GM03348 (cell line): Measurements from ENCODE around the gene CEP85.

Source experiments
- DNase-seq: peaks from one replicate; pipeline ENCODE4 v3.0.0; 2012; ENCODE audit warnings: low spot score

Gene CEP85

DNA sequence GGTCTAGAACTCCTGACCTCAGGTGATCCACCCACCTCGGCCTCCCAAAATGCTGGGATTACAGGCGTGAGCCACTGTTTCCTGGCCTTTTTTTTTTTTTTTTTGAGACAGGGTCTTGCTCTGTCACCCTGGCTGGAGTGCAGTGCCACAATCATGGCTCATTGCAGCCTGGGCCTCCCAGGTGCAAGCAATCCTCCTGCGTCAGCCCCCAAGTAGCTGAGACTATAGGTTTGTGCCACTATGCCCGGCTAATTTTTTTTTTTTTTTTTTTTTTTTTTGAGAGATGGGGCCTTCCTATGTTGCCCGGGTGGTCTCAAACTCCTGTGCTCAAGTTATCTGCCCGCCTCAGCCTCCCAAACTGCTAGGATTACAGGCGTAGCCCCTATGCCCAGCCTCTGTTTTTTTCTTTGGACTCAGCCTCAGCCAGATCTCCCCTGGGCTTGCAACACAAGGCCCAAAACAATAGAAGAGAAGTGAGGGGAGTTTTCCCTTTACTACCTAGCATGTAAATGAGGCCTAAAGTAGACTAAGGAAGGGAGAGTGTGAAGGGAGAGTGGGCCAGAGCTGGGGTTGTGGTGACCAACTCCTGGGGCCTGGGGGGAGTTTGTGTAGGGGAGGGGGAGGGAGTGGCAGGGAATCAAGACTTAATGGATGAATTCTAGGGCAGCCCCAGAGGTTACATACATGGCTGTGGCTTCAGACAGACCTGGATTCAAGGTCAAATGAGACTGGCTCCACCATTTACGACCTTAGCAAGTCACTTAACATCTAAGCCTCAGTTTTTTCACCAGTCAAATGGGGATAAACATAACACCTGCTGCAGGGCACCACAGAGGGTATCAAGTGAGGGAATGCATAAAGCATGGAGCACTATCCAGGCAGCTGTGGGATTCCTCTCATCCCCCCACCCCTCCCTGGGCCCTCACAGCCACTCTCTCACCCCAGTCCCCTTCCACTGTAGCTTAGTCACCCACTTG, 82.2 kb downstream of the CEP85 start:
- DNase-seq = no peak

DNA sequence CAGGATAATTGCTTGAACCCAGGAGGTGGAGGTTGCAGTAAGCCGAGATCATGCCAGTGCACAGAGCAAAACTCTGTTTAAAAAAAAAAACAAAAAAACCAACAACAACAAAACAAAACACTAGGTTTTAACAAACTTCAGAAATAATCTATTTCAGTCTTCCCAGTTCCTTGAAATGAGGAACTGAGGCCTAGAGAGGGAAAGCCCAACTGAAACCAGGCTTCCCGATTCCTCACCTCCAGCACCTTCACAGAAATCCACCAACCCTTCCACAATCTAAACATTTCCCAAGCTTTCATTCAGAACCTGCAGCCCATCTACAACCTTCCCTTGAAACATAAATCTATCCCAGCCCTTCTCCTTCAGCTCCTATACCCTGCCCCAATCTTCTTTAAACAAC, 83.1 kb downstream of the CEP85 start:
- no peak for DNase-seq

DNA sequence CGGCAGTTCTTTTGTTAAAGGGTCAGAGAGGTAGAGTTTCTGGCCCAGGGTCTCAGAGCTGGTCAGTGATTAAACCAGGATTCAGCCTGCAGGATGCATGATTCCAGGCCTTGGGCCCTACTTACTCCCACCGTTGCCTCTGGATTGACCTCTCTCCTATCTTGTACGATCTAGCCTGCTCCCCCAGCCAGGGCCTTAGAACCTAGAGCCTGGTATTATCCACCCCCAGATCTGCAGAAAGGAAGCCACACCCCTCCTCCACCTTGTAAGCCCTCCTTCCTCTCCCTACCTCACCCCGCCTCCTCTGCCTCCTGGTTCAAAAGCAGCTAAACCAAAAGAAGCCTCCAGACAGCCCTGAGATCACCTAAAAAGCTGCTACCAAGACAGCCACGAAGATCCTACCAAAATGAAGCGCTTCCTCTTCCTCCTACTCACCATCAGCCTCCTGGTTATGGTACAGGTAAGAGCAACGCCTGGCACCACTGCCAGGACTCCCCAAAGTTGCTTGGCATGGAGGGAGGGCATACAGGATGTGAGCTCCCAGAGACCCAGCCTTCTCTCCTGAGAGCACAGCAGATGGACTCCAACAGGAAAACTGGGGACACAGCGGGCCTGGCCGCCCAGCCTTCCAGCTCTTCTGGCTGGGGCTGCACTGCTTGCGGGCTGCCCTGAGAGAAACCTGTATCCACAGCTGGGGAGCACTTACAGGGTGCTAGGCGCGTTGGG, 83.8 kb downstream of the CEP85 start, which contains the start of gene CD52:
CD52 (plus strand) TSS at position 347 of the 726 bp plus-strand sequence; CDS start at position 407, 60 bp downstream.
- no peak for DNase-seq

DNA sequence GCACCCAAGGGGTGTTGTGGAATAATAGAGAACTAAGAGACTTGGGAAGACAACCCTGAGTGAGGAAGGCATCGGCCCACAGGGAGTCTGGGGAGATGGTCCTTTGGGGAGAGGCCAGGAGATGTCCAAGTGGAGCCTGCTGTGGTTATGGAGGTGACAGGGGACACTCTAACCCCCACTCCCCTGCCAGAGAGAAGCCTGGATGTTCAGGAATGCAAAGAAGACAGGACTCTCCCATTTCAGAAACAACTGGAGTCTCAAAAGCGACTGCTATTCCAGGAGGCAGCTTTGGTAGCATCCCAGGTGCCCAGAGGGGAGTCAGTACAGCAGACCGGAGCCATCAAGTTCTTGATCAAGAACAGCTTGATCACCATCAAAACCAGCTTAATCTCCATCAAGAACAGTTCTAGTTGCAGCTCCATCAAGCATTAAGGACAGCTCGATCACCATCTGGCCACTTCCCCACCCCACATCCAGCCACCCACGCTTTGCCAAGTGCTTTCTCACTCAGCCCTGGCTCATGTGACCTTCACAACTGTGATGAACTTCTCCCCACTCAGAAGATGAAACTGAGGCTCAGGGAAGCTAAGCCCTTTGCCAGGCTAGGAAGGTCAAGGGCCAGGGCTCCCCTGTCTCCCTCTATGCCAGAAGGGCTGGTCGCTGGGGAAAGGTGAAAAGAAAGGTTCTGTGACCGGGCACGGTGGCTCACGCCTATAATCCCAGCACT, 84.5 kb downstream of the CEP85 start:
- DNase-seq = no peak

DNA sequence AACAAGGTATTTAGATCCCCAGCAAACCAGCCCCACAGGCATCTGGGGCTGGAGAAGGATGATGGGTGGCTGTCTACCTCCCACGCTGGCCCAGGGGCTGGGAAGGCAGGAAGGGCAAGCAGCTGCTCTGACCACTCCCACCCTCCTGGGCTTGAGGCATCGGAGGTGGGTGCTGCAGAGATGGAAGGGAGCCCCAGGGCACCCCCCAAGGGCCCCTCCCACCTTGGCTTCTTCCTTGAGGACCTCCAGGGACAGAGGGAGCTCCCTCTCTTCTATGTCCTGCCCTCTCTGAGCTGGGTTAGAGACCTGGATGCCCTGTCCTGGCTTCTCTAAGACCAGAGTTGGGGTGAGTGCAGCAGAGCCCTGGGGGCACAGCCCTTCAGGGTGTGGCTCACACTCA, 86.9 kb downstream of the CEP85 start:
- DNase-seq = no peak

DNA sequence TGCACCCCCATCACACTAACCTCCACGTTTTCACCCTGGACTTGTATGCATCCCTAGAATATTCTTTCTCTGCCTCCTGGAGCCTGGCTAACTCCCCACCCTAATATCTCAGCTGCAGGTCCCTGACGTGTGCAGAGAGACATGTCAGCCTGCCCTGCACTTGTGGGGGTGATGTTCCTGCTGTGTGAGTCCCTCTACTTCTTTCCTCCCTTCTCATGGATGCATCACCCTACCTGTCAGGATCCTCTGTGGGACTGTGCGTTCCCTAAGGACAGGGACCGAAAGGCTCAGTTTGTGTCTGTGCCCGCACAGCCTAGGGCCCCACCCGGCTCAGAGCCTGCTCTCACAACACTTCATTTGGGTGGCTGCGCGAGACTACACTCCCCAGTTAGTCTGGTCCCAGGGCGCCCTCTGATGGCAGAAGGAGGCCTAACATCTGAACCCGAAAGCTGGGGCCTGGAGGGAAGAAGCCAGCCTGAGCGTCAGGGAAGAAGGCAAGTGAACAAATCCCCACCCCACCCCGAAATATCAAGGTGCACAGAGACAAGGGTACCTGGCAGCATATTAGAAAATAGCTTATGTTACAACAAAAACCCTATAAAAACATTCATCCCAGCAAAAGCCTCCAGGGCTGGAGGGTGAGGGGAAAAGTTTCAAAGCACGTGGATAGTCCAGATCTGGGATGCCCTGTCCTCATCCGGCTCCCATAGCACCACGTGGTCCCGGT, 87.5 kb downstream of the CEP85 start:
- peak; percentile 94 for DNase-seq

DNA sequence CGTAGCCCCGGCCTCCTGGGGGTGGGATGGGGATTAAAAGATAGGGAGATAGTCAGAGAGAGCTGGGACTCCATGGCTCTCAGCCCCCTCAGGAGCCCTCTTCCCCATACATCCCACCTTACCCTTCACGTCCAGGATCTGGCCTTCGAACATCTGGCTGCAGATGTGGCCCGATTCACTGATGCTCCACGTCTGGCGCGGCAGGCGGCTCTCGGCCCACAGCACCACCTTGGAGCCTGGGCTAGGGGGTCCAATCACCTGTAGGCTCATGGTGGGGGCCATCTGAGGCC, 88.0 kb downstream of the CEP85 start:
- no peak for DNase-seq

DNA sequence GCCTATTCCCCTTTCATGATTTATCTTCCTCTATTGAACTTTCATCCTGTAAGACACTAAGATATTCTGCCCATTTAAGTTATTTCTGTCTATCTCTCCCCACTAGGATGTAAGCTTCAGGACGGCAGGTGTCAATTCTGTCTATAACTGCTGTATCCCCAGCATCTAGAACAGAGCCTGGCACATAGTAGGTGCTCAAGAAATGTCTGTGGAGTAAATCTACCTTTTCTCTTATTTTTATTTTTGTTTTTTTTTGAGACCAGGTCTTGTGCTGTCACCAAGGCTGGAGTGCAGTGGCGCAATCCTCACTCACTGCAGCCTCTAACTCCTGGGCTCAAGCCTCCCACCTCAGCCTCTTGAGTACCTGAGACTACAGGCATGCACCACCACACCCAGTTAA, 89.4 kb downstream of the CEP85 start:
- no peak for DNase-seq

DNA sequence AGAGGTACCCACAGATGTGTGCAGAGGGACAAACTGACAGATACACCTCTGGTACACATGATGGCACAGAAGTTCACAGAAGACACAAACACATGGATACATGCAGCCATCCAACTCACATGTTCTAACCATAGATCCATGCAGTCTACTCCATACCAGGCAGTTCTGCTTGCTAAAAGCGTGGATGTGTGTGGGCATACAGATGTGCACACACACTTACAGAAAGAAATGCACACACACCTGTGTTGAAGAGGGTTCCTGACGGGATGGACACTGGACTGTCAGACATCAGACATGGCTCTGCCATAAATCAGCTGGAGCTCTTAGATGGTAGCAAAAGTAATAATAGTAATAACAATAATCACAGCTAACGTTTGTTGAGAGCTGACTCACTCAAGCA, 90.5 kb downstream of the CEP85 start:
- no peak for DNase-seq

DNA sequence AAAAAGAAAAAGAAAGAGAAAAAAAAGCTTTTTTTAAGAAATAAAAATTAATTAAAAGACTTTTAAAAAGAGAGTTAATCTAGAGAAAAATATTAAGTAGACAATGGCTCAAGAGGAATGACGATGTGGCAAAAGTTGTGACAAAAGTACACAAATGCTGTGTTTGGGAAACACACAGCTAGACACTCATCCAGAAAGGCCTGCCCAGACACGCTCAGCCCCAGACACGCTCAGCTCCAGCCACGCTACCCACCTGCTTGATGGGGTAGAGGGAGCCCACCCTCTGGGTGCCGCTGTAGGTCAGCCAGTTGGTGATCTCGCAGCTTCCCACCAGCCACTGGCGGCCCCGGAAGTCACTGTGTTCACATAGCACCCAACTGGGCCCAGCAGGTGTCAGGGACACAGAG, 94.0 kb downstream of the CEP85 start:
- no peak for DNase-seq
